Stimulated activated CD8-positive, alpha-beta memory T cell treated with anti-CD3 and anti-CD28 coated beads, Interleukin-2, amount 100 ng/mL, for 48 hours (primary cell): ENCODE measurements around the gene GUCY1A2.
"Not testable (repeated sequence)": the region's sequence is repeated elsewhere in the genome, so short reads cannot be mapped to it uniquely, and the experiment has no call there.

Source experiments
- DNase-seq, 2 donors: peaks; one replicate each; pipeline ENCODE4 v3.0.0-alpha.2; 2020; ENCODE audit warnings: low read depth in 2 of 2

GUCY1A2 gene

GRCh38 chr11:106943089-106943488 is 75.2 kb downstream of the GUCY1A2 start:
- no peak for DNase-seq

DNA sequence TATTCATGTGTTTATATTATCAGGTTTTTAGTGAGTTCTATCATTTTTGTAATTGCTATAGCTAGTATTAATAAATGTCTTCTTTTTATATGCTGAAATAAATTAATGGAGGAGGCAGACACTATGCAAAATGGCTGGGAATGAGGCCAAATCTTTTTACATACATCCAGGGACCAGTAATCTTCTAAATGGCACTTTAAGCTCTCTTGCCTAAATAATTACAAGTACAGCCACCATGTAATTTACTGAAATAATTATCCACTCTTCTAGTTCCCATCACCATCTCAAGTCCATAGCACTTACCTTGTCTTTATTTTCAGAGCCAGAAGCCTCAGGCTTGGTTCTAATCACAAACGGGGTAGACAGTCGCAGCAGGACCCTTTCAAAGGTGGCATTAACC is 79.1 kb downstream of the GUCY1A2 start:
- no peak for DNase-seq

- DNase-seq, result no peak
Observed at GRCh38 chr11:106937111-106937510, 81.2 kb downstream of the GUCY1A2 start.

DNA sequence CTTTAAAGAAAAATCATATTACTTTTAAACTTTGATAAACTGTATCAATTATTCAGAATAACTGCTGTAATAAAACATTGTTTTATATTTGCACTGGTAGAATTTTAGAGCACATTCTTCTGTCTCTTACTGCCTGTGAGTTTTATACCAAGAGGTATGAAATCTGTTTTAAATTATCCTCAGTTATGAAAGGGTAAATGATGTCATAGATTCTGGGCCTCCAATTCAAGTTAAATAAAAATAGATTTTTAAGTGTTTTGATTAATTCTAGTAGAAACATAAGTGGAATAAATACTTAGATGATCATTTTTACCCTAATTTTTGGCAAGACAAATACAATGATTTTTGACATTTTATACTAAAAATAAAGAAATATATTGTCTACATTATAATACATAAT is 93.0 kb downstream of the GUCY1A2 start:
- no peak for DNase-seq

GRCh38 chr11:106920899-106921509 is 97.3 kb downstream of the GUCY1A2 start:
- DNase-seq, result no peak

DNA sequence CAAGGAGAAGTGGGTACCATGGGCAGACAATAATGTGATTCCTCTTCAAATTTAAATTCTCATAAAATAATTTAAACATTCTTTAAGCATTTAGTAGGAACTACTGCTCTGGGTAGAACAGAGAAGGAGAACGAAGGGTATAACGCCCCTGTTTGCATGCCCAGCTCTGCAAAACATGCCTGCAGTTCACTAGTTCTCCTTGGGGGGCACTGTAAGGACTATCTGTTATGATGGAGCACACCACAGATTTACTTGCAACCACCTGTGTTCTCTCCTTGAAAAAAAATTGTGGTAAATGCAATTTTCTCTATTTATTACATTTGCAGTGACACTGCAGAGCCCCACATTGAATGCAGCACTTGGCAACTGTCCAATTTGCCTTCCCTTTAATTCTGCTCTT is 100.3 kb downstream of the GUCY1A2 start:
- DNase-seq, result no peak

DNA sequence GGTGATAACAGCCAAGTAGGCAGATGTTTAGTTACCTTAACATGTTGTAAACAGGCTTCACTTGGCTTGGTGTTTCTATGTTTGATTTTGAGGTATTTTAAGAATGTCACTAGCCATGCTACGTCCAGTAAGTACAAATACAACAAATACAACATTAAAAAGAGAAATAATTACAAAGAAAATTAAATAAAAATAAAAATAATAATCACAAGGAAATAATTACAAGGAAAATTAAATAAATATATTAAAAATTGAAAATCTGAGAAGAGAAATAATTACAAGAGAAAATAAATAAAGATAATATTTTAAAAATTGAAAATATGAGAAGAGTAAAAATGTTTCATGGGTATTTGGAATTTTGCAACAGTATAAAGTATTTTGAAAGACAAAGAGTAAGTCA is 103.9 kb downstream of the GUCY1A2 start:
- no peak for DNase-seq

GRCh38 chr11:106913141-106913540 is 105.1 kb downstream of the GUCY1A2 start:
- DNase-seq, result no peak

GRCh38 chr11:106904826-106905225 is 113.5 kb downstream of the GUCY1A2 start:
- no peak for DNase-seq

- DNase-seq, result no peak
Observed at GRCh38 chr11:106889718-106890117, 128.6 kb downstream of the GUCY1A2 start.

DNA sequence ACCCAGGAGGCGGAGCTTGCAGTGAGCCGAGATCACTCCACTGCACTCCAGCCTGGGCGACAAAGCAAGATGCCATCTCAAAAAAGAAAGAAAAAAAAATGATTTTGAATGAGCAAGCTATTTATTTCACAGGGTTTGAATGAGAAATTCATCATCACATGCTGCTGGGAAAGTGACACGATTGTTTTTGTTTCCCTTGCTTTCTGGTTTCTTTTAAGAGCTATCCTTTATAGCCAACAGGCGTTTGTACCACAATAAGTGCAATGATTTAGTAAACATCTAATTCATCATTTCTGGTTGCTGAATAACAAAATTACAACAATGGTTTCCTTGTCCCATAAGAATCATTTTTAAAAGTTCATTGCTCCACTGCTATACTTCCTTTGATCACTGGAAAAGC is 129.9 kb downstream of the GUCY1A2 start:
- no peak for DNase-seq

GRCh38 chr11:106883693-106884092 is 134.6 kb downstream of the GUCY1A2 start:
- not testable (repeated sequence) for DNase-seq

DNA sequence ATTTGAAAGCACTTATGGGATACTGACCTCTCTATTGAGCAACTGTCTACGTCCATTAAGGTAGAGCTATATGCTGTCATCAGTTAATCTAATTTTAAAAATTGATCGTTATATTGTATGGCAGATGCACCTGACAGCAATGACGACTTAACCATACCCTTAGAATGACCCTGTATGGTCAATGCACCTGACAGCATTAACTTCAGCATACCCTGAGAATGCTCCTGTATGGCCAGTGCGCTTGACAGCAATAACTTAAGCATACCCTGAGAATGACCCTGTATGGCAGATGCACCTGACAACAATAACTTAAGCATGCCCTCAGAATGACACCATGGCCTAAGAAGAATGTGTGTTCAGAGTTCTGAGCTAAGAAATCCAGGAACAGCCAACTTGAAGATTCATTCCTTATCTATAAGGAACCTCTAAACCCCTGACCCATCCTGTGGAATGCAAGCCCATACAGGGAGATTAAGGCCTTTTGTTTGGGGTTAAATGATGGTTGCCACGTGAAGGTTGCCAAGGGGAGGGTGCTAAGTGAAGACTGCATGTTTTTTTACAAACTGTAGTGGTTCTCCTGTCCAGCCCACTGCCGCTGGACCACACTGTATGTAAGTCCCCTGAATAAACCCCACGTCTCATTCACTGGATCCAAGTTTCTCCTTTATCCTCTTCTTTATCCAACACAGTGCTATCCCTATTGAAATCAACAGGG is 138.3 kb downstream of the GUCY1A2 start:
- DNase-seq, result no peak

DNA sequence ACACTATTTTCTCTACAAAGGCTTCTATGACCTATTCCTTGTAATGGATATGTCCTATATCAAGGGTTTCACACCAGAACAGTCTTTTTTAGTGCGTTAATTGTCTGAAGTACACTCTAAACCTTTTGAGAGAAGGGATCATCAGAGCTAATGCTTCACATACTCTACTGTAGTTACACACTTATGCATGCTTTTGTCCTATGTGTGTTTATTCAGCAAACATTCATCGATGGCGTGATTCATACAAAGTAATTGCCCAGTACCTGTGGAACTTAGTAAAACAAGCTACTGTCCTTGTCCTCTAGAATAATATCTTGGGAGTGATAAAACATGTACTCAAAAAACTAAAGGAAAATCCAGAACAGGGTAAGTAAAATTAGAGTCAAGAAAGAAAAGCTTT is 139.2 kb downstream of the GUCY1A2 start:
- DNase-seq, result no peak

DNA sequence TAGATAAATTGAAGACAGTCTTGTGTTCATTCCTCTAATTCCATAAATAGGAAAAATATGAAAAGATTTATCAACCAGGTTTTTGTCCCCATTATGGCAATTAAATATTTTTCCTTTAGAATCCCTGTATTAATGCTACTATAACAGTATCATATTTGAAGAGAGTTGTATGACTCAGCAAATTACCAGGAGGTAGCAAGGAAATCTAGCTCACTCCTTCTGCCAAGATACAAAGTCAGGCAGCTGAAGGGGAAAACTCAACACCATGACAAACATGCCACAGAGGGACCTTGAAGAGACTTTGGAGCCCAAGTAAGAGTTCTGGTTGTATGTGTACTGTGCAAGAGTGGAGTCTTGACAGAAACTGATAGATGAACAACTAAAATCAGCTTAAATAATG is 143.3 kb downstream of the GUCY1A2 start:
- no peak for DNase-seq

- no peak for DNase-seq
Observed at GRCh38 chr11:106872246-106872645, 146.0 kb downstream of the GUCY1A2 start.

DNA sequence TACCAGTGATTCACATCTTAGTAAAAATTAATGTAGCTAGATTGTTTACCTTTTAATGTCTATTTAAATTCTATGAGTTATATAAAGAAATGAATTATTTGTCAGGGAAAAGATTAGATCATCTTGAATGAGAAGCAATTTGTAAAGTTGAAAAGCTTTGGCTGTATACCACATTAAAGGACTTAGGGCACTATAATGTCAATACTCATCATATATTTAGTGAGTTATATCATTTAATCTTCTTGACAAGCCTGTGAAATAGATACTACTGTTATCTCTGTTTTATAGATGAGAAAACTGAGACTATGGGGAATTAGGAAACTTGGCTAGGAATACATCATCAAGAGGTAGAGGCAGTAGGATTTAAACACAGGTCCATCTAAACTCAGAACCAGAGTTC is 160.1 kb downstream of the GUCY1A2 start:
- no peak for DNase-seq

GRCh38 chr11:106856566-106856965 is 161.7 kb downstream of the GUCY1A2 start:
- no peak for DNase-seq

GRCh38 chr11:106854429-106854828 is 163.8 kb downstream of the GUCY1A2 start:
- DNase-seq, result no peak

- DNase-seq, result no peak
Observed at GRCh38 chr11:106853850-106854401, 164.3 kb downstream of the GUCY1A2 start.

DNA sequence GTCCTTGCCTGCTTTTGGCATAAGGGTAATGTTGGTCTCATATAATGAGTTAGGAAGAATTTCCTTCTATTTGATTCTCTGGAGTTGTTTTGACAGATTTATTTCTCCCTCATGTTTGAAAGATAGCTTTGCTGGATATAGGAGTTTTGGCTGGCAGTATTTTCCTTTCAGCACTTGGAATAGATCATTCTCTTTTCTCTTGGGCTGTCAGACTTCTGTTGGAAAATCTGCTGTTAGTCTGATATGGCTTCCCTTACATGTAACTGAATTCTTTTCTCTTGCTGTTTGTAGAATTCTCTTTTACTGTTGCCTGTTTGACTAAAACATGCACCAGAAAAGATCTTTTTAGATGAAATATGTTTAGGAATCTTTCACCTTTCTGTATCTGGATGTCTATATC is 165.5 kb downstream of the GUCY1A2 start:
- no peak for DNase-seq

DNA sequence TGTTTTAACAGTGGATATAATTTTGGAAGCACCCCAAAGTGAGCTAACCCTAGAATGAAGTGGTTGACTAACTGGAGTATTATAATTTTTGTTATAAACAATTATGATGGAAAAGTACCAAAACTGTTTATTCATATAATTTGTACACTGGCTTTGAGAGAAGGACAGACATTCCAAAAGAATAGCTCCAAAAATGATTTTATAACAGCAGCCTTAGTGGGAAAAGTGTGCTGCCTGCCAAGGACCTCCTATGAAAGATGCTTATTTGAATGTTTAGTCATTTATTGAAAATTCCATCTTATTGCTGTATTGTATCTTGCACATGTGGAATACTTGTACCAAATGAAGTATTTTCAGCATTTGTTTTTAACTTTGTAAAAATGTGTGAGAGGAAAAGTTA is 169.8 kb downstream of the GUCY1A2 start:
- DNase-seq, result no peak

DNA sequence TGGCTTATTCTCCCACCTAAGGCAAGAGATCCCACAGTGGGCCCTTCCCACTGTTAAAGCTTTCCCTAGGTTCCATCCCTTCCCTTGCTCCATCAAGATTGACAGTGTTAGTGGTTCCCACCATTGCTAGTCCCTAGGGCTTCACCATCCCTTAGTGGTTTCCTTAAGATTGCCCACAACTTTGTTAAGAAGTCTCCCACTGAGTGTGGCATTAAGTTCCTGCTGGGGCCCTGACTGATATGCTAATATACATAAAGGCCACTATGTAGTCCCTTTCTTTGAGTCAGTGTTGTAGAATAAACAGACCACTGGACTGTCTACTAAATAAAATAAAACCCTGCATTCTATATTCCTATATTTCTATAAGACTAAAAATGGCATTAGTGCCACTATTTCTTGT is 176.1 kb downstream of the GUCY1A2 start:
- DNase-seq, result no peak
